SK-N-SH treated with all-trans-retinoic acid at 6 μM for 48 hours (cell line): ENCODE results near the gene AP3S2.
A peak's percentile ranks its signal among the peaks of the same experiment; 100 is the strongest.

Source experiments
- ATAC-seq: fragments of 200-7000 bp; cut with Tn5 transposase; 3 replicates; pipeline ENCODE4 v1.9.1; 2020; ENCODE audit warnings: mild to moderate bottlenecking, moderate library complexity
- ARNTL ChIP-seq: fragments of 450-650 bp; formaldehyde crosslinking; IDR thresholded peaks from 2 replicates; pipeline ENCODE4 v1.5.0; 2020; ENCODE audit warnings: low read depth, mild to moderate bottlenecking, moderate library complexity, borderline replicate concordance
- BACH2 ChIP-seq: fragments of 250-450 bp; sonication (Bioruptor Pico); IDR thresholded peaks from 2 replicates; pipeline ENCODE4 v1.9.0; 2021; ENCODE audit warnings: mild to moderate bottlenecking, borderline replicate concordance
- CSDC2 ChIP-seq: fragments of 250-450 bp; sonication (Bioruptor Pico); IDR thresholded peaks from 2 replicates; pipeline ENCODE4 v1.5.0; 2020; ENCODE audit warnings: mild to moderate bottlenecking, moderate library complexity
- GLIS3 ChIP-seq: fragments of 250-450 bp; sonication (Bioruptor Pico); IDR thresholded peaks from 2 replicates; pipeline ENCODE4 v1.5.0; 2020; ENCODE audit warnings: mild to moderate bottlenecking, moderate library complexity
- ISL1 ChIP-seq: fragments of 250-450 bp; sonication (Bioruptor Pico); IDR thresholded peaks from 2 replicates; pipeline ENCODE4 v2.1.2; 2022; ENCODE audit warnings: mild to moderate bottlenecking, moderate library complexity
- PPARA ChIP-seq: fragments of 250-450 bp; sonication (Bioruptor Pico); IDR thresholded peaks from 2 replicates; pipeline ENCODE4 v1.5.0; 2020; ENCODE audit warnings: mild to moderate bottlenecking, borderline replicate concordance
- RARB ChIP-seq: fragments of 250-450 bp; sonication (Bioruptor Pico); IDR thresholded peaks from 2 replicates; pipeline ENCODE4 v1.8.0; 2021; ENCODE audit warnings: mild to moderate bottlenecking, moderate library complexity
- SNAI2 ChIP-seq: fragments of 250-450 bp; sonication (Bioruptor Pico); IDR thresholded peaks from 2 replicates; pipeline ENCODE4 v1.5.0; 2020; ENCODE audit warnings: mild to moderate bottlenecking, moderate library complexity
- TCF4 ChIP-seq: fragments of 250-450 bp; sonication (Bioruptor Pico); IDR thresholded peaks from 2 replicates; pipeline ENCODE4 v1.8.0; 2021; ENCODE audit warnings: mild to moderate bottlenecking, moderate library complexity, borderline replicate concordance
- TOX ChIP-seq: fragments of 250-450 bp; sonication (Bioruptor Pico); IDR thresholded peaks from 2 replicates; pipeline ENCODE4 v1.8.0; 2021; ENCODE audit warnings: mild to moderate bottlenecking, moderate library complexity, borderline replicate concordance
- ZC3H10 ChIP-seq: fragments of 250-450 bp; sonication (Bioruptor Pico); IDR thresholded peaks from 2 replicates; pipeline ENCODE4 v1.5.1; 2021; ENCODE audit warnings: mild to moderate bottlenecking, moderate library complexity
- ZFP30 ChIP-seq: fragments of 450-650 bp; formaldehyde crosslinking; IDR thresholded peaks from 2 replicates; pipeline ENCODE4 v1.5.0; 2022; ENCODE audit warnings: mild to moderate bottlenecking, moderate library complexity
- ZNF565 ChIP-seq: fragments of 450-650 bp; formaldehyde crosslinking; conservative IDR thresholded peaks from 2 replicates; pipeline ENCODE4 v1.5.0; 2020; ENCODE audit warnings: low read depth, mild to moderate bottlenecking, moderate library complexity
- ZNF70 ChIP-seq: fragments of 450-650 bp; formaldehyde crosslinking; IDR thresholded peaks from 2 replicates; pipeline ENCODE4 v1.5.0; 2020; ENCODE audit warnings: mild to moderate bottlenecking, moderate library complexity
- ZNF8 ChIP-seq: fragments of 450-650 bp; formaldehyde crosslinking; IDR thresholded peaks from 2 replicates; pipeline ENCODE4 v1.5.0; 2020; ENCODE audit warnings: mild to moderate bottlenecking, moderate library complexity
- TF ChIP-seq, protein P1 (sequence below): fragments of 250-450 bp; sonication (Bioruptor Pico); IDR thresholded peaks from 2 replicates; pipeline ENCODE4 v1.5.1; 2020; ENCODE audit warnings: low read depth, mild to moderate bottlenecking, moderate library complexity
- TF ChIP-seq, protein P2 (sequence below): fragments of 250-450 bp; sonication (Bioruptor Pico); IDR thresholded peaks from 2 replicates; pipeline ENCODE4 v1.8.0; 2020; ENCODE audit warnings: mild to moderate bottlenecking, moderate library complexity, borderline replicate concordance
- TF ChIP-seq, protein P3 (sequence below): fragments of 250-450 bp; sonication (Bioruptor Pico); IDR thresholded peaks from 2 replicates; pipeline ENCODE4 v1.5.1; 2021; ENCODE audit warnings: mild to moderate bottlenecking, moderate library complexity
- TF ChIP-seq, protein P4 (sequence below): fragments of 250-450 bp; sonication (Bioruptor Pico); IDR thresholded peaks from 2 replicates; pipeline ENCODE4 v1.5.0; 2020; ENCODE audit warnings: mild to moderate bottlenecking, moderate library complexity
- TF ChIP-seq, protein P5 (sequence below): fragments of 250-450 bp; sonication (Bioruptor Pico); IDR thresholded peaks from 2 replicates; pipeline ENCODE4 v1.8.0; 2021; ENCODE audit warnings: low read depth, mild to moderate bottlenecking, moderate library complexity, borderline replicate concordance

The AP3S2 gene

DNA sequence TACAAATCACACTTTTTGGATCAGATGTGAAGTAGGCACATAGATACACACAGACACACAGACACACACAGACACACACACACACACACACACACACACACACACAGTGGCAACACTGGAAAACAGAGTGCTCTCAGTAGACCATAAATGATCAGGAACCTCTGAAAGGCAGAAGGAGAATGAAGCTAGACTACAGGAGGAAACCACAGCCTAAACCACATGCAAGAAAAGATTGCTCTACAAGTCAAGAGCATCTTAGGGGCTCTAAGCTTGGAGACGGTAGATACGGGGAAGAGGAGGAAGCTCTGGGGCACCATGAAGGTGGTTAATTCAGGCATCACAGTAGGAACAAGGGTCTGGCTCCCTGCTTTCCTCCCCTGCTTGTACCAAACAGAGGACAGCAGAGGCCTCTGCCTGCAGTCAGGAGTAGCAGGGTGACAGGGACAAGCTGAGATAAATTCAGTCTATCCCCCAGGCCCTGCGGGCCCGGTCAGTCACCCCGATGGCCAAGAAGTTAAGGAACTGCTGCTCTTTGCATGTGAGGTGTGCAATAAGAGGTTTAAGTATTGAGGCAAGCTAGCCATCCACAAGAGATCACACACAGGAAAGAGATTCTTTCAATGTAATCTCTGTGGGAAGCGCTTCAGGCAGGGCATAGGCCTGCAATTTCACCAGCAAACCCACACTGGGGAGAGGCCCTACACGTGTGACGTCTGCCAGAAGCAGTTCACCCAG lies 42.4 kb upstream of the AP3S2 start:
- ATAC-seq: no peak
- TF ChIP-seq, protein P1, sequence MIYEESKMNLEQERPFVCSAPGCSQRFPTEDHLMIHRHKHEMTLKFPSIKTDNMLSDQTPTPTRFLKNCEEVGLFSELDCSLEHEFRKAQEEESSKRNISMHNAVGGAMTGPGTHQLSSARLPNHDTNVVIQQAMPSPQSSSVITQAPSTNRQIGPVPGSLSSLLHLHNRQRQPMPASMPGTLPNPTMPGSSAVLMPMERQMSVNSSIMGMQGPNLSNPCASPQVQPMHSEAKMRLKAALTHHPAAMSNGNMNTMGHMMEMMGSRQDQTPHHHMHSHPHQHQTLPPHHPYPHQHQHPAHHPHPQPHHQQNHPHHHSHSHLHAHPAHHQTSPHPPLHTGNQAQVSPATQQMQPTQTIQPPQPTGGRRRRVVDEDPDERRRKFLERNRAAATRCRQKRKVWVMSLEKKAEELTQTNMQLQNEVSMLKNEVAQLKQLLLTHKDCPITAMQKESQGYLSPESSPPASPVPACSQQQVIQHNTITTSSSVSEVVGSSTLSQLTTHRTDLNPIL (CRISPR knock-in tag): no peak
- TF ChIP-seq, protein P2, sequence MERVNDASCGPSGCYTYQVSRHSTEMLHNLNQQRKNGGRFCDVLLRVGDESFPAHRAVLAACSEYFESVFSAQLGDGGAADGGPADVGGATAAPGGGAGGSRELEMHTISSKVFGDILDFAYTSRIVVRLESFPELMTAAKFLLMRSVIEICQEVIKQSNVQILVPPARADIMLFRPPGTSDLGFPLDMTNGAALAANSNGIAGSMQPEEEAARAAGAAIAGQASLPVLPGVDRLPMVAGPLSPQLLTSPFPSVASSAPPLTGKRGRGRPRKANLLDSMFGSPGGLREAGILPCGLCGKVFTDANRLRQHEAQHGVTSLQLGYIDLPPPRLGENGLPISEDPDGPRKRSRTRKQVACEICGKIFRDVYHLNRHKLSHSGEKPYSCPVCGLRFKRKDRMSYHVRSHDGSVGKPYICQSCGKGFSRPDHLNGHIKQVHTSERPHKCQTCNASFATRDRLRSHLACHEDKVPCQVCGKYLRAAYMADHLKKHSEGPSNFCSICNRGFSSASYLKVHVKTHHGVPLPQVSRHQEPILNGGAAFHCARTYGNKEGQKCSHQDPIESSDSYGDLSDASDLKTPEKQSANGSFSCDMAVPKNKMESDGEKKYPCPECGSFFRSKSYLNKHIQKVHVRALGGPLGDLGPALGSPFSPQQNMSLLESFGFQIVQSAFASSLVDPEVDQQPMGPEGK (CRISPR knock-in tag): no peak
- TF ChIP-seq SNAI2 (CRISPR knock-in tag) (no peak), TOX (CRISPR knock-in tag) (no peak)

DNA sequence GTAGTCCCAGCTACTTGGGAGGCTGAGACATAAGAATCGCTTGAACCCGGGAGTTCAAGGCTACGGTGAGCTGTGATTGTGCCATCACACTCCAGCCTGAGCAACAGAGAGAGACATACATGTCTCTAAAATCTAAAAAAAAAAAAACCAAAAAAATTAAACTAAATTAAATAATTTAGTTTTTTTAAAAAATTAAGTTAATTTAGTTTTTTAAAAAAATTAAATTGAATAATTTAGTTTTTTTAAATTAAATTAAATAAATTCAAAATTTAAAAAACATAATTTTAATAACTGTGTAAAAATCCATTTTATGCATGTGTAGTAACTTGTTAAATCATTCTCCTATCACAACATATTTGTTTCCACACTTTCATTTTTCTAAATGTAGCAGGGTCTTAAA lies 39.1 kb upstream of the AP3S2 start:
- no peak for ATAC-seq
- TF ChIP-seq TCF4 (CRISPR knock-in tag) (no peak), TOX (CRISPR knock-in tag) (no peak), ARNTL (no peak), ZNF565 (no peak), PPARA (CRISPR knock-in tag) (no peak), ZC3H10 (CRISPR knock-in tag) (no peak), ZFP30 (no peak), SNAI2 (CRISPR knock-in tag) (no peak)
- TF ChIP-seq, protein P3, sequence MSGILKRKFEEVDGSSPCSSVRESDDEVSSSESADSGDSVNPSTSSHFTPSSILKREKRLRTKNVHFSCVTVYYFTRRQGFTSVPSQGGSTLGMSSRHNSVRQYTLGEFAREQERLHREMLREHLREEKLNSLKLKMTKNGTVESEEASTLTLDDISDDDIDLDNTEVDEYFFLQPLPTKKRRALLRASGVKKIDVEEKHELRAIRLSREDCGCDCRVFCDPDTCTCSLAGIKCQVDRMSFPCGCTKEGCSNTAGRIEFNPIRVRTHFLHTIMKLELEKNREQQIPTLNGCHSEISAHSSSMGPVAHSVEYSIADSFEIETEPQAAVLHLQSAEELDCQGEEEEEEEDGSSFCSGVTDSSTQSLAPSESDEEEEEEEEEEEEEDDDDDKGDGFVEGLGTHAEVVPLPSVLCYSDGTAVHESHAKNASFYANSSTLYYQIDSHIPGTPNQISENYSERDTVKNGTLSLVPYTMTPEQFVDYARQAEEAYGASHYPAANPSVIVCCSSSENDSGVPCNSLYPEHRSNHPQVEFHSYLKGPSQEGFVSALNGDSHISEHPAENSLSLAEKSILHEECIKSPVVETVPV (CRISPR knock-in tag): no peak
- TF ChIP-seq, protein P2 (CRISPR knock-in tag): no peak
- TF ChIP-seq, protein P1 (CRISPR knock-in tag): no peak

DNA sequence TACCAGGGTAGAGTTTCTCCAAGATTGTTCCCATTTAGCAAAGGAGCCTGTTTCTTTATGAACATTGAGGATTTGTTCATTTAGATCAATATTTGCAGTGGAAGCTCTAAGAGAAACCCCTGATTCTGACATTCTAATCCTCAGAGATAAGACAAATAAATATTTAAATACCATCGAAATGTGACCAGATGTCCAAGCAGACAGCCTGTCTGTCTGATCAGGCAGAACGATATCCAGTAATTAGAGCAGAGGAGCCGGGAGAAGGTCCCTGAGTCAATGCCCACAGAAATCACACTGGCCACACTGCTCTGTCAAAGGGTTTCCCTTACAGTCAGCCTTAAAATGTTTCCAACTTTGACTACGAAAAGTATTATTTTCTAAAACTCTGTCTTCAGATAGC lies 34.6 kb upstream of the AP3S2 start:
- ATAC-seq: no peak
- TF ChIP-seq ZC3H10 (CRISPR knock-in tag) (no peak), TCF4 (CRISPR knock-in tag) (peak; percentile 51; the same call in 1 of the 2 replicates), BACH2 (CRISPR knock-in tag) (no peak), PPARA (CRISPR knock-in tag) (no peak), GLIS3 (CRISPR knock-in tag) (no peak)
- TF ChIP-seq, protein P4, sequence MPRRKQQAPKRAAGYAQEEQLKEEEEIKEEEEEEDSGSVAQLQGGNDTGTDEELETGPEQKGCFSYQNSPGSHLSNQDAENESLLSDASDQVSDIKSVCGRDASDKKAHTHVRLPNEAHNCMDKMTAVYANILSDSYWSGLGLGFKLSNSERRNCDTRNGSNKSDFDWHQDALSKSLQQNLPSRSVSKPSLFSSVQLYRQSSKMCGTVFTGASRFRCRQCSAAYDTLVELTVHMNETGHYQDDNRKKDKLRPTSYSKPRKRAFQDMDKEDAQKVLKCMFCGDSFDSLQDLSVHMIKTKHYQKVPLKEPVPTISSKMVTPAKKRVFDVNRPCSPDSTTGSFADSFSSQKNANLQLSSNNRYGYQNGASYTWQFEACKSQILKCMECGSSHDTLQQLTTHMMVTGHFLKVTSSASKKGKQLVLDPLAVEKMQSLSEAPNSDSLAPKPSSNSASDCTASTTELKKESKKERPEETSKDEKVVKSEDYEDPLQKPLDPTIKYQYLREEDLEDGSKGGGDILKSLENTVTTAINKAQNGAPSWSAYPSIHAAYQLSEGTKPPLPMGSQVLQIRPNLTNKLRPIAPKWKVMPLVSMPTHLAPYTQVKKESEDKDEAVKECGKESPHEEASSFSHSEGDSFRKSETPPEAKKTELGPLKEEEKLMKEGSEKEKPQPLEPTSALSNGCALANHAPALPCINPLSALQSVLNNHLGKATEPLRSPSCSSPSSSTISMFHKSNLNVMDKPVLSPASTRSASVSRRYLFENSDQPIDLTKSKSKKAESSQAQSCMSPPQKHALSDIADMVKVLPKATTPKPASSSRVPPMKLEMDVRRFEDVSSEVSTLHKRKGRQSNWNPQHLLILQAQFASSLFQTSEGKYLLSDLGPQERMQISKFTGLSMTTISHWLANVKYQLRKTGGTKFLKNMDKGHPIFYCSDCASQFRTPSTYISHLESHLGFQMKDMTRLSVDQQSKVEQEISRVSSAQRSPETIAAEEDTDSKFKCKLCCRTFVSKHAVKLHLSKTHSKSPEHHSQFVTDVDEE (CRISPR knock-in tag): no peak

DNA sequence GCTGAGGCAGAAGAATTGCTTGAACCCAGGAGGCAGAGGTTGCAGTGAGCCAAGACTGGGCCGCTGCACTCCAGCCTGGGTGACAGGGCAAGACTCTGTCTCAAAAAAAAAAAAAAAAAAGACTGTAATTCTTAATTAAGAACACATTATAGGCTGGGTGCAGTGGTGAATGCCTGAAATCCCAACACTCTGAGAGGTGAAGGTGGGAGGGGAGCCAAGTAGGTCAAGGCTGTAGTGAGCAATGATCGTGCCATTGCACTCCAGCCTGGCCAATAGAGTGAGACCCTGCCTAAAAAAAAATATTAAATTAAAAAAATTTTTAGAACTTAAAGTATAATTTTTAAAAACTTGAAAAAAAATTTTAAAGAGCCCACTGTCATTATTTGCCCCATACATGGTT lies 32.4 kb upstream of the AP3S2 start:
- peak; percentile 44; the same call in 1 of the 3 replicates for ATAC-seq
- TF ChIP-seq TOX (CRISPR knock-in tag) (no peak), ZNF565 (no peak), PPARA (CRISPR knock-in tag) (no peak), ZNF8 (no peak), BACH2 (CRISPR knock-in tag) (no peak), RARB (no peak), ARNTL (no peak), TCF4 (CRISPR knock-in tag) (no peak), ZNF70 (CRISPR knock-in tag) (no peak), ZFP30 (no peak), CSDC2 (CRISPR knock-in tag) (no peak), ISL1 (CRISPR knock-in tag) (no peak), SNAI2 (CRISPR knock-in tag) (no peak)
- TF ChIP-seq, protein P5, sequence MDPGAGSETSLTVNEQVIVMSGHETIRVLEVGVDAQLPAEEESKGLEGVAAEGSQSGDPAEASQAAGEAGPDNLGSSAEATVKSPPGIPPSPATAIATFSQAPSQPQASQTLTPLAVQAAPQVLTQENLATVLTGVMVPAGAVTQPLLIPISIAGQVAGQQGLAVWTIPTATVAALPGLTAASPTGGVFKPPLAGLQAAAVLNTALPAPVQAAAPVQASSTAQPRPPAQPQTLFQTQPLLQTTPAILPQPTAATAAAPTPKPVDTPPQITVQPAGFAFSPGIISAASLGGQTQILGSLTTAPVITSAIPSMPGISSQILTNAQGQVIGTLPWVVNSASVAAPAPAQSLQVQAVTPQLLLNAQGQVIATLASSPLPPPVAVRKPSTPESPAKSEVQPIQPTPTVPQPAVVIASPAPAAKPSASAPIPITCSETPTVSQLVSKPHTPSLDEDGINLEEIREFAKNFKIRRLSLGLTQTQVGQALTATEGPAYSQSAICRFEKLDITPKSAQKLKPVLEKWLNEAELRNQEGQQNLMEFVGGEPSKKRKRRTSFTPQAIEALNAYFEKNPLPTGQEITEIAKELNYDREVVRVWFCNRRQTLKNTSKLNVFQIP (CRISPR knock-in tag): no peak
